H1 (cell line): ENCODE measurements around the gene ITGA8. TPM values are rescaled to one million over a fixed set of nuclear protein-coding genes. Genes with fewer than 3 reads are reported as not detected.

ENCODE experiments used
- CTCF ChIA-PET: fragments of 300-600 bp; sonication (Branson Sonifier 250); formaldehyde crosslinking; loops from one replicate; lab custom pipeline; 2021; ENCODE audit not compliant: partially characterized antibody; lab: Charles Lee
- POLR2A ChIA-PET: fragments of 300-600 bp; sonication (Branson Sonifier 250); formaldehyde crosslinking; loops from one replicate; lab custom pipeline; 2021; ENCODE audit warnings: inconsistent platforms; ENCODE audit not compliant: partially characterized antibody; lab: Charles Lee
- DNase-seq, 2 experiments: peaks; one replicate each; pipeline versions ENCODE4 v3.0.0 to v3.0.0-alpha.2; 2010 to 2022; ENCODE audit warnings: low spot score in 2 of 2, low read depth in 1 of 2, mixed read lengths in 1 of 2
- FAIRE-seq: peaks from 2 replicates; lab custom pipeline; 2011; peaks lifted over from hg19 to GRCh38; lab: Jason Lieb, UNC
- H2AFZ ChIP-seq: 2 replicates; pipeline ENCODE4 v1.8.1; 2012; ENCODE audit warnings: low read length, inconsistent platforms
- H2AK5ac ChIP-seq: 2 replicates; pipeline ENCODE4 v1.6.1; 2013; ENCODE audit warnings: low read depth, low read length
- H2BK120ac ChIP-seq: replicated peaks from 2 replicates; pipeline ENCODE3; 2013; ENCODE audit warnings: low read depth, low read length, inconsistent platforms
- H2BK12ac ChIP-seq: 2 replicates; pipeline ENCODE4 v1.6.1; 2013; ENCODE audit warnings: low read depth, low read length
- H2BK15ac ChIP-seq: 2 replicates; pipeline ENCODE4 v1.6.1; 2013; ENCODE audit warnings: low read length
- H2BK20ac ChIP-seq: 2 replicates; pipeline ENCODE4 v1.6.1; 2013; ENCODE audit warnings: low read length
- H2BK5ac ChIP-seq: 2 replicates; pipeline ENCODE4 v1.6.1; 2013; ENCODE audit warnings: low read depth, low read length
- H3K14ac ChIP-seq: 2 replicates; pipeline ENCODE4 v1.6.1; 2013; ENCODE audit warnings: inconsistent platforms; ENCODE audit not compliant: insufficient read length
- H3K18ac ChIP-seq: 2 replicates; pipeline ENCODE4 v1.6.1; 2013; ENCODE audit warnings: low read length; ENCODE audit errors: extremely low read depth
- H3K23ac ChIP-seq: 2 replicates; pipeline ENCODE4 v1.6.1; 2013; ENCODE audit warnings: inconsistent platforms; ENCODE audit not compliant: insufficient read length
- H3K23me2 ChIP-seq: 2 replicates; pipeline ENCODE4 v1.6.1; 2013; ENCODE audit warnings: low read depth, low read length
- H3K27ac ChIP-seq: 2 replicates; pipeline ENCODE4 v1.6.1; 2011; ENCODE audit warnings: low read depth, low read length, inconsistent platforms
- H3K27me3 ChIP-seq, 4 experiments: replicated peaks in 1 of 4; 1 replicate in 1 of 4; 2 replicates in 3 of 4; pipeline versions ENCODE4 v1.6.1 to v1.8.1; 2011 to 2013; ENCODE audit warnings: low read length in 3 of 4, mild to moderate bottlenecking in 3 of 4, inconsistent platforms in 2 of 4, mixed read lengths in 2 of 4, moderate library complexity in 1 of 4; ENCODE audit not compliant: control insufficient read depth in 3 of 4, insufficient read depth in 3 of 4; ENCODE audit errors: extremely low read depth in 1 of 4
- H3K36me3 ChIP-seq, 4 experiments: 2 replicates each; pipeline versions ENCODE4 v1.6.1 to v1.8.1; 2011 to 2013; ENCODE audit warnings: mild to moderate bottlenecking in 4 of 4, low read length in 3 of 4, moderate library complexity in 2 of 4, control low read depth in 1 of 4, inconsistent platforms in 1 of 4; ENCODE audit not compliant: insufficient read depth in 4 of 4, control insufficient read depth in 2 of 4
- H3K4ac ChIP-seq: replicated peaks from 2 replicates; pipeline ENCODE3; 2013; ENCODE audit warnings: low read length, low read depth, mixed read lengths, inconsistent platforms; ENCODE audit not compliant: insufficient read length
- H3K4me1 ChIP-seq, 4 experiments: replicated peaks in 1 of 4; 1 replicate in 1 of 4; 2 replicates in 3 of 4; pipeline versions ENCODE4 v1.6.1 to v1.8.1; 2011 to 2013; ENCODE audit warnings: low read length in 3 of 4, inconsistent platforms in 2 of 4, mixed read lengths in 1 of 4; ENCODE audit not compliant: insufficient read depth in 4 of 4, control insufficient read depth in 3 of 4
- H3K4me2 ChIP-seq, 2 experiments: 2 replicates each; pipeline versions ENCODE4 v1.6.1 to v1.8.1; 2011 to 2013; ENCODE audit warnings: low read depth in 2 of 2, low read length in 2 of 2, control low read depth in 1 of 2, inconsistent platforms in 1 of 2, mild to moderate bottlenecking in 1 of 2; ENCODE audit not compliant: insufficient read depth in 1 of 2
- H3K4me3 ChIP-seq, 4 experiments: fragments of 200-600, 300-600 bp in 1 of 4; sonication (generic), shearing (Covaris generic), sonication (Bioruptor Twin) in 1 of 4; 2 replicates each; pipeline versions ENCODE4 v1.5.1 to v1.8.1; 2011 to 2016; ENCODE audit warnings: low read length in 4 of 4, low read depth in 3 of 4, control low read depth in 2 of 4, inconsistent platforms in 2 of 4, mild to moderate bottlenecking in 2 of 4, mixed read lengths in 1 of 4, moderate library complexity in 1 of 4; ENCODE audit not compliant: insufficient read depth in 2 of 4; ENCODE audit errors: extremely low read depth in 1 of 4
- H3K56ac ChIP-seq: replicated peaks from 2 replicates; pipeline ENCODE3; 2013; ENCODE audit warnings: low read depth, mild to moderate bottlenecking, mixed read lengths, low read length, inconsistent platforms; ENCODE audit not compliant: insufficient read length
- H3K79me1 ChIP-seq: 2 replicates; pipeline ENCODE4 v1.6.1; 2013; ENCODE audit warnings: low read depth, low read length, control low read depth
- H3K79me2 ChIP-seq, 2 experiments: 2 replicates each; pipeline versions ENCODE4 v1.6.1 to v1.8.1; 2012 to 2013; ENCODE audit warnings: low read length in 2 of 2, mild to moderate bottlenecking in 2 of 2, inconsistent platforms in 1 of 2; ENCODE audit not compliant: insufficient read depth in 2 of 2, control insufficient read depth in 1 of 2
- H3K9ac ChIP-seq, 4 experiments: replicated peaks in 1 of 4; 1 replicate in 1 of 4; 2 replicates in 3 of 4; pipeline versions ENCODE4 v1.6.1 to v1.8.1; 2011 to 2013; ENCODE audit warnings: low read depth in 3 of 4, low read length in 3 of 4, control low read depth in 2 of 4, mild to moderate bottlenecking in 2 of 4, moderate library complexity in 2 of 4, inconsistent platforms in 1 of 4; ENCODE audit errors: extremely low read depth in 1 of 4
- H3K9me3 ChIP-seq, 2 experiments: 2 replicates each; pipeline versions ENCODE4 v1.6.1 to v1.8.1; 2012 to 2013; ENCODE audit warnings: mild to moderate bottlenecking in 2 of 2, moderate library complexity in 2 of 2, control low read depth in 1 of 2, inconsistent platforms in 1 of 2, low read depth in 1 of 2, low read length in 1 of 2, mixed read lengths in 1 of 2; ENCODE audit not compliant: insufficient read depth in 2 of 2
- H4K20me1 ChIP-seq, 2 experiments: replicated peaks in 1 of 2; 2 replicates each; pipeline versions ENCODE3 to v1.8.1; 2011 to 2013; ENCODE audit warnings: inconsistent platforms in 2 of 2, low read length in 2 of 2, mild to moderate bottlenecking in 1 of 2; ENCODE audit not compliant: insufficient read depth in 2 of 2, control insufficient read depth in 1 of 2
- H4K5ac ChIP-seq: 2 replicates; pipeline ENCODE4 v1.6.1; 2013; ENCODE audit warnings: low read length, low read depth, mixed read lengths, inconsistent platforms; ENCODE audit not compliant: insufficient read length
- H4K8ac ChIP-seq: 2 replicates; pipeline ENCODE4 v1.8.0; 2013; ENCODE audit warnings: mild to moderate bottlenecking, moderate library complexity, low read length, inconsistent platforms; ENCODE audit not compliant: insufficient read depth; ENCODE audit errors: extremely low read depth
- H4K91ac ChIP-seq: replicated peaks from 2 replicates; pipeline ENCODE3; 2013; ENCODE audit warnings: low read length, mixed read lengths, inconsistent platforms; ENCODE audit not compliant: insufficient read length
- BCL11A ChIP-seq, 2 experiments: IDR thresholded peaks; one replicate each; pipeline ENCODE4 v1.6.1; 2011; ENCODE audit warnings: low read depth in 2 of 2, low read length in 2 of 2, mild to moderate bottlenecking in 2 of 2
- CREB1 ChIP-seq: IDR thresholded peaks from 2 replicates; pipeline ENCODE4 v1.6.1; 2012; ENCODE audit warnings: inconsistent platforms
- EGR1 ChIP-seq: IDR thresholded peaks from 2 replicates; pipeline ENCODE4 v1.6.1; 2011; ENCODE audit warnings: low read depth, low read length, borderline replicate concordance
- EP300 ChIP-seq, 2 experiments: IDR thresholded peaks; 1 replicate in 1 of 2; 2 replicates in 1 of 2; pipeline ENCODE4 v1.6.1; 2011 to 2012; ENCODE audit warnings: low read depth in 2 of 2, low read length in 2 of 2, mild to moderate bottlenecking in 2 of 2, borderline replicate concordance in 1 of 2, inconsistent platforms in 1 of 2, moderate library complexity in 1 of 2
- PHF8 ChIP-seq: fragments of 200-600 bp; sonication (generic); conservative IDR thresholded peaks from 2 replicates; pipeline ENCODE4 v1.7.1; 2012; ENCODE audit warnings: low read depth, mild to moderate bottlenecking, inconsistent platforms, low read length, moderate library complexity
- RFX5 ChIP-seq: IDR thresholded peaks from 2 replicates; pipeline ENCODE4 v1.6.1; 2011; ENCODE audit warnings: low read depth, low read length, improper control_type of control experiment, borderline replicate concordance
- SIN3A ChIP-seq, 2 experiments: IDR thresholded peaks in 1 of 2; conservative IDR thresholded peaks in 1 of 2; 2 replicates each; pipeline ENCODE4 v1.6.1; 2011 to 2012; ENCODE audit warnings: low read length in 2 of 2, improper control_type of control experiment in 1 of 2, low read depth in 1 of 2, mild to moderate bottlenecking in 1 of 2
- SIRT6 ChIP-seq: IDR thresholded peaks from one replicate; pipeline ENCODE4 v1.7.1; 2012; ENCODE audit warnings: low read length, inconsistent platforms
- SP2 ChIP-seq: IDR thresholded peaks from 2 replicates; pipeline ENCODE4 v1.6.1; 2012; ENCODE audit warnings: mild to moderate bottlenecking, low read length, inconsistent platforms
- SRF ChIP-seq: IDR thresholded peaks from 2 replicates; pipeline ENCODE4 v1.6.1; 2011; ENCODE audit warnings: mild to moderate bottlenecking, low read depth, low read length, moderate library complexity
- ZNF274 ChIP-seq: IDR thresholded peaks from 2 replicates; pipeline ENCODE4 v1.7.0; 2012; ENCODE audit warnings: low read length, borderline replicate concordance; ENCODE audit errors: extremely low read depth
- WGBS, 2 experiments: shearing (Covaris generic) in 1 of 2; methylation state at CpG; one replicate each; pipeline versions ENCODE4 v1.1.6 to v1.1.7; 2013 to 2015; ENCODE audit warnings: low lambda C conversion rate in 2 of 2, mixed read lengths in 2 of 2, inconsistent platforms in 1 of 2, low coverage in 1 of 2, missing lambda C conversion rate in 1 of 2; ENCODE audit not compliant: insufficient replicate concordance in 2 of 2, insufficient coverage in 1 of 2, insufficient read length in 1 of 2; ENCODE audit errors: extremely low coverage in 1 of 2, missing lambda C conversion rate in 1 of 2; 5-methylcytosine and 5-hydroxymethylcytosine counted together
- polyA plus RNA-seq, 7 experiments: library from polyadenylated mRNA; depleted of rRNA in 3 of 7; stranded (reverse) in 5 of 7; unstranded in 2 of 7; fragments of >200 nt in 5 of 7; fragments of 200-250 nt in 2 of 7; gene quantifications; 1 replicate in 5 of 7; 2 replicates in 1 of 7; 4 replicates in 1 of 7; pipeline versions ENCODE4 v1.2.1 to v1.2.3, GENCODE V29; 2011 to 2013; ENCODE audit warnings: missing spikeins in 2 of 7, mixed read lengths in 2 of 7
- total RNA-seq: library from RNA; stranded (reverse); fragmentation: NEBNext Ultra II Directional; extraction: Animal tissue kit (Norgen Biotek cat#: 25700); gene quantifications from 2 replicates; pipeline ENCODE4 v1.2.1, GENCODE V29; 2021
- TF ChIP-seq, protein P1 (sequence below), 3 experiments: IDR thresholded peaks; 1 replicate in 2 of 3; 2 replicates in 1 of 3; pipeline versions ENCODE4 v1.5.1 to v1.6.1; 2011; ENCODE audit warnings: low read length in 3 of 3, mild to moderate bottlenecking in 3 of 3, inconsistent platforms in 2 of 3, low read depth in 1 of 3, moderate library complexity in 1 of 3; ENCODE audit not compliant: insufficient read depth in 1 of 3; ENCODE audit errors: control extremely low read depth in 1 of 3

Gene ITGA8
- total and polyA plus RNA-seq, 2 of the 8 experiments (the other 6 are each of a cell fraction or from before 2014, with no cell fraction given), result not detected

DNA sequence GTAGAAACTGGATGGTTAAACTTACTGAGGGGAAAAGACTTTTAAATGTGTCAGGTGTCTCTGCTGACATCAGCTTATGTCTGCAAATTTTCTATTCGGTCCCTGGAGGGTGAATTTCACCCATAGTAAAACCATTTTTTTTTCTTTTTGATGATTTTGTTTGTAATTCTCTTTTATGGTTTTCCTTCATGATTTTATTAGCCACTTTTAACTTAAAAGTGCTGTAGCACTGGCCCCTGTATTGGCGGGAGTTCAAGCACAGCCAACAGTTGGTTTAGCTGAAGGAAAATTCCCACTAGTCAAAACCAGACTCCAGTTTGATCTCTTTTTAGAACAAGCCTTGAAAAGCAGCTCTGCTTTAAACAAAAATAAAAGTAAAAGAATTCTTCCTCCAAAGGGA, 5.0 kb upstream of the ITGA8 start:
- CTCF ChIA-PET, result interaction anchor here (0.6 to 1.6 kb wide), 7 partner anchors 9 to 297 kb away, joined by 3 to 6 read pairs (median 3); no protein-coding TSS in a partner anchor
- Histone ChIP-seq H3K4me3 (no peak overlapping the region), H3K14ac (no peak overlapping the region), H4K5ac (no peak overlapping the region), H3K4me1 (no peaks in the 10 kb centered on the region; a peak in 1 of 7 replicates), H2BK12ac (no peak overlapping the region), H3K23ac (no peak overlapping the region), H3K79me1 (no peaks in the 10 kb centered on the region), H3K4me2 (no peak overlapping the region)
- WGBS, 2 experiments, result 86% methylated on average over 2 of the region's 2 CpGs; no CpG with 5 or more reads in 1 of the 2 experiments
- TF ChIP-seq BCL11A (IDR thresholded peaks at IDR 0.05; ENCODE audit: low read depth in 2 of 2, low read length in 2 of 2) (no peak), ZNF274 (no peak), SIN3A (conservative IDR thresholded peaks at IDR 0.05 in 1 of 2, IDR thresholded peaks at IDR 0.05 in 1 of 2; ENCODE audit: low read depth in 1 of 2, low read length in 2 of 2) (no peak), SRF (no peak), RFX5 (no peak), SIRT6 (no peak), EGR1 (no peak), PHF8 (no peak), EP300 (IDR thresholded peaks at IDR 0.05; ENCODE audit: borderline replicate concordance in 1 of 2, low read depth in 2 of 2, low read length in 2 of 2) (no peak), CREB1 (no peak), SP2 (no peak)
- TF ChIP-seq, protein P1, sequence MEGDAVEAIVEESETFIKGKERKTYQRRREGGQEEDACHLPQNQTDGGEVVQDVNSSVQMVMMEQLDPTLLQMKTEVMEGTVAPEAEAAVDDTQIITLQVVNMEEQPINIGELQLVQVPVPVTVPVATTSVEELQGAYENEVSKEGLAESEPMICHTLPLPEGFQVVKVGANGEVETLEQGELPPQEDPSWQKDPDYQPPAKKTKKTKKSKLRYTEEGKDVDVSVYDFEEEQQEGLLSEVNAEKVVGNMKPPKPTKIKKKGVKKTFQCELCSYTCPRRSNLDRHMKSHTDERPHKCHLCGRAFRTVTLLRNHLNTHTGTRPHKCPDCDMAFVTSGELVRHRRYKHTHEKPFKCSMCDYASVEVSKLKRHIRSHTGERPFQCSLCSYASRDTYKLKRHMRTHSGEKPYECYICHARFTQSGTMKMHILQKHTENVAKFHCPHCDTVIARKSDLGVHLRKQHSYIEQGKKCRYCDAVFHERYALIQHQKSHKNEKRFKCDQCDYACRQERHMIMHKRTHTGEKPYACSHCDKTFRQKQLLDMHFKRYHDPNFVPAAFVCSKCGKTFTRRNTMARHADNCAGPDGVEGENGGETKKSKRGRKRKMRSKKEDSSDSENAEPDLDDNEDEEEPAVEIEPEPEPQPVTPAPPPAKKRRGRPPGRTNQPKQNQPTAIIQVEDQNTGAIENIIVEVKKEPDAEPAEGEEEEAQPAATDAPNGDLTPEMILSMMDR (IDR thresholded peaks at IDR 0.05; ENCODE audit: control extremely low read depth in 1 of 3, insufficient read depth in 1 of 3, low read depth in 1 of 3, low read length in 3 of 3), result no peak
- TF ChIP-seq, all 59 proteins: peak for 0
- FAIRE-seq (no peak), DNase-seq (no peak)
- Histone ChIP-seq H3K23me2 (peaks cover 2% of the 10 kb centered on the region; the same call in 1 of the 2 replicates), H2BK5ac (no peak overlapping the region), H3K18ac (no peak overlapping the region), H3K36me3 (no peaks in the 10 kb centered on the region), H4K20me1 (no peaks in the 10 kb centered on the region), H3K79me2 (no peaks in the 10 kb centered on the region), H3K4ac (no peak overlapping the region), H2BK120ac (no peak overlapping the region), H3K27ac (no peak overlapping the region), H3K27me3 (peaks cover under 1 to 11% (median 7%) of the 10 kb centered on the region in 4 experiments; a peak in 6 of 7 replicates), H3K56ac (no peak overlapping the region), H4K8ac (no peak overlapping the region), H2AK5ac (no peak overlapping the region), H2BK15ac (no peak overlapping the region), H2AFZ (no peak overlapping the region), H3K9me3 (no peaks in the 10 kb centered on the region), H4K91ac (no peak overlapping the region), H2BK20ac (no peak overlapping the region), H3K9ac (no peak overlapping the region)
- POLR2A ChIA-PET, result interaction anchor here (0.6 kb wide), 1 partner anchor 296 kb away, joined by 3 read pairs; no protein-coding TSS in a partner anchor
